Panc1 (cell line): ENCODE data around the gene DPP7.

Source experiments
- CTCF ChIP-seq: fragments of 450-650 bp; IDR thresholded peaks from 2 replicates; pipeline ENCODE4 v1.5.1; 2017; ENCODE audit warnings: mild to moderate bottlenecking
- POLR2AphosphoS5 ChIP-seq: IDR thresholded peaks from 2 replicates; pipeline ENCODE4 v1.6.1; 2012; ENCODE audit warnings: mild to moderate bottlenecking, low read depth, low read length, moderate library complexity
- TCF7L2 ChIP-seq: IDR thresholded peaks from 2 replicates; pipeline ENCODE4 v1.6.1; 2011; ENCODE audit warnings: mild to moderate bottlenecking, low read depth, low read length, inconsistent platforms
- TF ChIP-seq, protein P1 (sequence below), 2 experiments: IDR thresholded peaks; 2 replicates each; pipeline ENCODE4 v1.6.1; 2011 to 2012; ENCODE audit warnings: low read depth in 2 of 2, control low read depth in 1 of 2, low read length in 1 of 2, mild to moderate bottlenecking in 1 of 2, moderate library complexity in 1 of 2; ENCODE audit not compliant: insufficient read depth in 1 of 2

- TF ChIP-seq CTCF (no peak), POLR2AphosphoS5 (no peak), TCF7L2 (no peak)
- TF ChIP-seq, protein P1, sequence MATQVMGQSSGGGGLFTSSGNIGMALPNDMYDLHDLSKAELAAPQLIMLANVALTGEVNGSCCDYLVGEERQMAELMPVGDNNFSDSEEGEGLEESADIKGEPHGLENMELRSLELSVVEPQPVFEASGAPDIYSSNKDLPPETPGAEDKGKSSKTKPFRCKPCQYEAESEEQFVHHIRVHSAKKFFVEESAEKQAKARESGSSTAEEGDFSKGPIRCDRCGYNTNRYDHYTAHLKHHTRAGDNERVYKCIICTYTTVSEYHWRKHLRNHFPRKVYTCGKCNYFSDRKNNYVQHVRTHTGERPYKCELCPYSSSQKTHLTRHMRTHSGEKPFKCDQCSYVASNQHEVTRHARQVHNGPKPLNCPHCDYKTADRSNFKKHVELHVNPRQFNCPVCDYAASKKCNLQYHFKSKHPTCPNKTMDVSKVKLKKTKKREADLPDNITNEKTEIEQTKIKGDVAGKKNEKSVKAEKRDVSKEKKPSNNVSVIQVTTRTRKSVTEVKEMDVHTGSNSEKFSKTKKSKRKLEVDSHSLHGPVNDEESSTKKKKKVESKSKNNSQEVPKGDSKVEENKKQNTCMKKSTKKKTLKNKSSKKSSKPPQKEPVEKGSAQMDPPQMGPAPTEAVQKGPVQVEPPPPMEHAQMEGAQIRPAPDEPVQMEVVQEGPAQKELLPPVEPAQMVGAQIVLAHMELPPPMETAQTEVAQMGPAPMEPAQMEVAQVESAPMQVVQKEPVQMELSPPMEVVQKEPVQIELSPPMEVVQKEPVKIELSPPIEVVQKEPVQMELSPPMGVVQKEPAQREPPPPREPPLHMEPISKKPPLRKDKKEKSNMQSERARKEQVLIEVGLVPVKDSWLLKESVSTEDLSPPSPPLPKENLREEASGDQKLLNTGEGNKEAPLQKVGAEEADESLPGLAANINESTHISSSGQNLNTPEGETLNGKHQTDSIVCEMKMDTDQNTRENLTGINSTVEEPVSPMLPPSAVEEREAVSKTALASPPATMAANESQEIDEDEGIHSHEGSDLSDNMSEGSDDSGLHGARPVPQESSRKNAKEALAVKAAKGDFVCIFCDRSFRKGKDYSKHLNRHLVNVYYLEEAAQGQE (IDR thresholded peaks at IDR 0.05; ENCODE audit: insufficient read depth in 1 of 2, low read depth in 2 of 2, low read length in 1 of 2), result no peak
Observed at GRCh38 chr9:137075275-137075775, 39.2 kb downstream of the DPP7 start.
